IMR-90 (cell line): ENCODE data around the gene ERCC1. TPM values are rescaled to one million over a fixed set of nuclear protein-coding genes. Genes with fewer than 3 reads are reported as not detected.
A peak's percentile ranks its signal among the peaks of the same experiment; 100 is the strongest.

Experiments
- ATAC-seq: fragments of 200-7000 bp; cut with Tn5 transposase; 2 replicates; pipeline ENCODE4 v1.9.1; 2020; ENCODE audit warnings: low read depth, mild to moderate bottlenecking, moderate library complexity
- BruUV-seq: library from RNA; stranded (reverse); fragments of 400-500 nt; replicated peaks from 2 replicates; lab custom pipeline; 2021; lab: Mats Ljungman, UMichigan
- CTCF ChIA-PET: fragments of 300-600 bp; formaldehyde crosslinking; extraction: SDS; loops from one replicate; lab custom pipeline; 2021; ENCODE audit warnings: antibody characterized with exemption; lab: Yijun Ruan, JAX
- POLR2A ChIA-PET: fragments of 300-600 bp; sonication (Branson Sonifier 250); formaldehyde crosslinking; loops from one replicate; lab custom pipeline; 2022; ENCODE audit warnings: antibody characterized with exemption; ENCODE audit not compliant: unreplicated experiment; lab: Charles Lee
- DNase-seq: peaks from one replicate; pipeline ENCODE4 v3.0.0; 2013
- H2AFZ ChIP-seq: replicated peaks from 2 replicates; pipeline ENCODE3; 2013; ENCODE audit warnings: low read length, mild to moderate bottlenecking; ENCODE audit not compliant: poor library complexity
- H2AK5ac ChIP-seq: 2 replicates; pipeline ENCODE4 v1.6.1; 2013; ENCODE audit warnings: low read depth, low read length, inconsistent platforms
- H2AK9ac ChIP-seq: replicated peaks from 2 replicates; pipeline ENCODE3; 2013; ENCODE audit warnings: mild to moderate bottlenecking, low read depth, low read length, moderate library complexity; ENCODE audit not compliant: poor library complexity
- H2BK120ac ChIP-seq: 2 replicates; pipeline ENCODE4 v1.6.1; 2013; ENCODE audit warnings: low read depth, low read length, inconsistent platforms
- H2BK15ac ChIP-seq: 3 replicates; pipeline ENCODE4 v1.6.1; 2013; ENCODE audit warnings: low read depth, low read length, inconsistent platforms
- H2BK20ac ChIP-seq: 2 replicates; pipeline ENCODE4 v1.6.1; 2013; ENCODE audit warnings: low read depth, mild to moderate bottlenecking, inconsistent platforms, low read length, moderate library complexity
- H2BK5ac ChIP-seq: 2 replicates; pipeline ENCODE4 v1.6.1; 2013; ENCODE audit warnings: mild to moderate bottlenecking, low read depth, low read length, inconsistent platforms; ENCODE audit not compliant: poor library complexity, severe bottlenecking
- H3K14ac ChIP-seq: replicated peaks from 2 replicates; pipeline ENCODE4 v1.6.1; 2013; ENCODE audit warnings: low read depth, low read length, inconsistent platforms
- H3K18ac ChIP-seq: 2 replicates; pipeline ENCODE4 v1.6.1; 2013; ENCODE audit warnings: low read depth, low read length, control low read depth
- H3K23ac ChIP-seq: 2 replicates; pipeline ENCODE4 v1.6.1; 2013; ENCODE audit warnings: low read depth, low read length, inconsistent platforms
- H3K27ac ChIP-seq: 2 replicates; pipeline ENCODE4 v1.5.1; 2013; ENCODE audit warnings: mild to moderate bottlenecking, control low read depth, low read length; ENCODE audit not compliant: insufficient read depth
- H3K27me3 ChIP-seq: 2 replicates; pipeline ENCODE4 v1.6.1; 2013; ENCODE audit warnings: low read length; ENCODE audit not compliant: control insufficient read depth, insufficient read depth
- H3K36me3 ChIP-seq: 2 replicates; pipeline ENCODE4 v1.6.1; 2013; ENCODE audit warnings: low read length, mixed read lengths; ENCODE audit not compliant: control insufficient read depth, insufficient read depth
- H3K4ac ChIP-seq: 2 replicates; pipeline ENCODE4 v1.6.1; 2013; ENCODE audit warnings: low read depth, low read length, inconsistent platforms
- H3K4me1 ChIP-seq: 2 replicates; pipeline ENCODE4 v1.6.1; 2013; ENCODE audit warnings: low read length, mixed read lengths; ENCODE audit not compliant: control insufficient read depth, insufficient read depth
- H3K4me2 ChIP-seq: 2 replicates; pipeline ENCODE4 v1.6.1; 2013; ENCODE audit warnings: low read depth, mild to moderate bottlenecking, control low read depth, low read length, moderate library complexity
- H3K4me3 ChIP-seq: 2 replicates; pipeline ENCODE4 v1.5.1; 2013; ENCODE audit warnings: low read depth, mild to moderate bottlenecking, control low read depth, low read length, moderate library complexity; ENCODE audit not compliant: insufficient read depth
- H3K56ac ChIP-seq: 2 replicates; pipeline ENCODE4 v1.6.1; 2013; ENCODE audit warnings: low read length, inconsistent platforms; ENCODE audit not compliant: insufficient read depth; ENCODE audit errors: extremely low read depth
- H3K79me1 ChIP-seq, 2 experiments: 2 replicates each; pipeline ENCODE4 v1.6.1; 2013; ENCODE audit warnings: low read length in 2 of 2, inconsistent platforms in 1 of 2, low read depth in 1 of 2
- H3K9ac ChIP-seq: 2 replicates; pipeline ENCODE4 v1.6.1; 2013; ENCODE audit warnings: low read depth, low read length, control low read depth
- H3K9me1 ChIP-seq: 2 replicates; pipeline ENCODE4 v1.6.1; 2013; ENCODE audit warnings: low read length, inconsistent platforms; ENCODE audit not compliant: insufficient read depth
- H3K9me3 ChIP-seq: 2 replicates; pipeline ENCODE4 v1.6.1; 2013; ENCODE audit warnings: low read length; ENCODE audit not compliant: control insufficient read depth, insufficient read depth
- H4K20me1 ChIP-seq: 2 replicates; pipeline ENCODE4 v1.6.1; 2013; ENCODE audit warnings: low read length, inconsistent platforms; ENCODE audit not compliant: insufficient read depth
- H4K5ac ChIP-seq: 2 replicates; pipeline ENCODE4 v1.6.1; 2013; ENCODE audit warnings: mild to moderate bottlenecking, low read depth, low read length, control low read depth
- H4K8ac ChIP-seq, 2 experiments: 2 replicates each; pipeline ENCODE4 v1.6.1; 2013; ENCODE audit warnings: low read depth in 2 of 2, low read length in 2 of 2, control low read depth in 1 of 2, inconsistent platforms in 1 of 2
- H4K91ac ChIP-seq: 2 replicates; pipeline ENCODE4 v1.6.1; 2013; ENCODE audit warnings: low read depth, low read length, inconsistent platforms; ENCODE audit not compliant: insufficient read depth
- BHLHE40 ChIP-seq: fragments of 150-350 bp; IDR thresholded peaks from 2 replicates; pipeline ENCODE4 v1.6.1; 2016; ENCODE audit warnings: mild to moderate bottlenecking, low read depth, low read length
- CEBPB ChIP-seq: IDR thresholded peaks from 2 replicates; pipeline ENCODE4 v1.6.1; 2012; ENCODE audit warnings: low read depth, low read length, improper control_type of control experiment
- CHD1 ChIP-seq: IDR thresholded peaks from 2 replicates; pipeline ENCODE4 v1.6.1; 2012; ENCODE audit warnings: low read depth, low read length, improper control_type of control experiment
- FOS ChIP-seq: fragments of 150-350 bp; IDR thresholded peaks from 2 replicates; pipeline ENCODE4 v1.6.1; 2016; ENCODE audit warnings: low read depth, low read length
- MAFK ChIP-seq: IDR thresholded peaks from 2 replicates; pipeline ENCODE4 v1.6.1; 2012; ENCODE audit warnings: low read depth, low read length, improper control_type of control experiment
- MAZ ChIP-seq: IDR thresholded peaks from 2 replicates; pipeline ENCODE4 v1.6.1; 2012; ENCODE audit warnings: low read depth, mild to moderate bottlenecking, low read length, improper control_type of control experiment, moderate library complexity, borderline replicate concordance
- MXI1 ChIP-seq: IDR thresholded peaks from 2 replicates; pipeline ENCODE4 v1.6.1; 2012; ENCODE audit warnings: low read depth, mild to moderate bottlenecking, low read length, moderate library complexity, borderline replicate concordance
- NFE2L2 ChIP-seq: fragments of 150-350 bp; IDR thresholded peaks from 2 replicates; pipeline ENCODE4 v1.6.1; 2016; ENCODE audit warnings: low read depth, mild to moderate bottlenecking, low read length
- POLR2A ChIP-seq: IDR thresholded peaks from 2 replicates; pipeline ENCODE4 v1.6.1; 2012; ENCODE audit warnings: mild to moderate bottlenecking, low read depth, low read length
- RCOR1 ChIP-seq: IDR thresholded peaks from 2 replicates; pipeline ENCODE4 v1.6.1; 2012; ENCODE audit warnings: mild to moderate bottlenecking, low read length, improper control_type of control experiment; ENCODE audit not compliant: insufficient replicate concordance
- SMC3 ChIP-seq: fragments of 150-350 bp; IDR thresholded peaks from 2 replicates; pipeline ENCODE4 v1.6.1; 2016; ENCODE audit warnings: low read depth, mild to moderate bottlenecking, antibody characterized with exemption, low read length, moderate library complexity
- USF2 ChIP-seq: fragments of 150-350 bp; IDR thresholded peaks from 2 replicates; pipeline ENCODE4 v1.6.1; 2017; ENCODE audit warnings: mild to moderate bottlenecking, antibody characterized with exemption, low read length, low read depth
- WGBS, 2 experiments: methylation state at CpG; one replicate each; pipeline versions ENCODE4 v1.1.5 to v1.1.7; 2013; ENCODE audit warnings: missing lambda C conversion rate in 2 of 2; ENCODE audit not compliant: insufficient read length in 1 of 2; ENCODE audit errors: extremely low coverage in 2 of 2; 5-methylcytosine and 5-hydroxymethylcytosine counted together
- dilution Hi-C: fragments of 300-500 bp; cut with HindIII; formaldehyde crosslinking; loops from one replicate; pipeline ENCODE4 v1.14.3; 2018; ENCODE audit warnings: low sequenced_read_pairs; ENCODE audit not compliant: unreplicated experiment
- in situ Hi-C: fragments of 300-500 bp; cut with MboI; formaldehyde crosslinking; loops from 3 replicates; pipeline ENCODE4 v1.14.3; 2019; ENCODE audit warnings: low sequenced_read_pairs, inconsistent platforms, mixed read lengths
- intact Hi-C: fragments of 100-400 bp; cut with micrococcal nuclease; formaldehyde crosslinking; loops from 2 replicates; pipeline ENCODE4 v1.10.0; 2022
- polyA plus RNA-seq, 3 experiments: library from polyadenylated mRNA; depleted of rRNA; stranded (reverse); fragments of >200 nt; gene quantifications; 2 replicates each; pipeline ENCODE4 v1.2.3, GENCODE V29; 2012; ENCODE audit warnings: low replicate concordance in 1 of 3
- total RNA-seq: library from RNA; depleted of rRNA; stranded (reverse); fragments of >200 nt; gene quantifications from 2 replicates; pipeline ENCODE4 v1.2.3, GENCODE V29; 2012

The ERCC1 gene
- total and polyA plus RNA-seq, 2 of the 4 experiments (the other 2 are of a cell fraction): 84.2 to 132 TPM

GRCh38 chr19:45469945-45470761 lies 46.4 kb upstream of the ERCC1 start (continued):
- TF ChIP-seq POLR2A: no peak
- no peak for TF ChIP-seq FOS

- Histone ChIP-seq H3K18ac (0 out of 2 replicates have a peak overlapping the region, but pooled peaks have one; percentile 4), H4K91ac (no peak overlapping the region; the same call in 1 of the 2 replicates), H3K36me3 (no peaks in the 10 kb centered on the region), H3K4me1 (peaks cover 13% of the 10 kb centered on the region), H3K9ac (peak overlapping the region; percentile 67), H2BK120ac (no peak overlapping the region), H3K9me1 (peaks cover 3% of the 10 kb centered on the region; the same call in 1 of the 2 replicates), H3K27me3 (no peaks in the 10 kb centered on the region), H3K4me2 (peak overlapping the region; percentile 90), H2BK15ac (no peak overlapping the region), H3K23ac (no peak overlapping the region), H3K79me1 (peaks cover 0 to 24% of the 10 kb centered on the region in 2 experiments; a peak in 2 of 4 replicates), H2AK9ac (peak overlapping the region; percentile 80), H4K8ac (peak overlapping the region; percentile 5 to 63; a peak in 1 of 4 replicates), H2AK5ac (no peak overlapping the region; the same call in 1 of the 2 replicates), H3K4me3 (peak overlapping the region; percentile 76), H2BK20ac (no peak overlapping the region), H3K27ac (peak overlapping the region; percentile 53), H3K9me3 (no peaks in the 10 kb centered on the region), H2BK5ac (peak overlapping the region; percentile 28), H2AFZ (peak overlapping the region; percentile 97), H4K5ac (peak overlapping the region; percentile 13; the same call in 1 of the 2 replicates), H3K56ac (0 out of 2 replicates have a peak overlapping the region, but pooled peaks have one; percentile 16), H3K4ac (0 out of 2 replicates have a peak overlapping the region, but pooled peaks have one; percentile 1), H3K14ac (0 out of 2 replicates have a peak overlapping the region, but pooled peaks have one; percentile 8), H4K20me1 (peaks cover 15% of the 10 kb centered on the region; the same call in 1 of the 2 replicates)
- in situ Hi-C loops (no loop called here), intact Hi-C loops (no loop called here), dilution Hi-C loops (no loop called here)
- ChIA-PET CTCF (interaction anchor here (1.3 to 1.5 kb wide), 3 partner anchors 9 to 30 kb away, joined by 7 to 12 read pairs (median 9); no protein-coding TSS in a partner anchor), POLR2A (interaction anchor here (0.9 kb wide), 1 partner anchor 10 kb away, joined by 3 read pairs; no protein-coding TSS in a partner anchor)
- BruUV-seq: no TSS peak
- 0% methylated on average over 28 of the region's 66 CpGs; no CpG with 5 or more reads in 1 of the 2 experiments for WGBS, 2 experiments
- DNase-seq: peak; percentile 92
- peak; percentile 90 for ATAC-seq
- no peak for TF ChIP-seq MAZ
- TF ChIP-seq MAFK: no peak
- no peak for TF ChIP-seq SMC3
- TF ChIP-seq NFE2L2: no peak; the same call in 1 of the 2 replicates
- no peak for TF ChIP-seq CHD1
- TF ChIP-seq USF2: peak; percentile 3; the same call in 1 of the 2 replicates
- TF ChIP-seq CEBPB: no peak
- TF ChIP-seq RCOR1: no peak
- no peak for TF ChIP-seq BHLHE40
- no peak for TF ChIP-seq POLR2A
- no peak for TF ChIP-seq MXI1
Measured at GRCh38 chr19:45469132-45469944, 45.6 kb upstream of the ERCC1 start.
